GM21528 (cell line): ENCODE data around the gene GGCX.
A peak's percentile ranks its signal among the peaks of the same experiment; 100 is the strongest.
"Not testable (repeated sequence)": the region's sequence is repeated elsewhere in the genome, so short reads cannot be mapped to it uniquely, and the experiment has no call there.

ENCODE experiments used
- ATAC-seq: cut with Tn5 transposase; IDR thresholded peaks from one replicate; pipeline ENCODE4 v1.9.1; 2021; ENCODE audit warnings: mild to moderate bottlenecking, moderate library complexity; ENCODE audit not compliant: unreplicated experiment, low FRiP score

The GGCX gene

DNA sequence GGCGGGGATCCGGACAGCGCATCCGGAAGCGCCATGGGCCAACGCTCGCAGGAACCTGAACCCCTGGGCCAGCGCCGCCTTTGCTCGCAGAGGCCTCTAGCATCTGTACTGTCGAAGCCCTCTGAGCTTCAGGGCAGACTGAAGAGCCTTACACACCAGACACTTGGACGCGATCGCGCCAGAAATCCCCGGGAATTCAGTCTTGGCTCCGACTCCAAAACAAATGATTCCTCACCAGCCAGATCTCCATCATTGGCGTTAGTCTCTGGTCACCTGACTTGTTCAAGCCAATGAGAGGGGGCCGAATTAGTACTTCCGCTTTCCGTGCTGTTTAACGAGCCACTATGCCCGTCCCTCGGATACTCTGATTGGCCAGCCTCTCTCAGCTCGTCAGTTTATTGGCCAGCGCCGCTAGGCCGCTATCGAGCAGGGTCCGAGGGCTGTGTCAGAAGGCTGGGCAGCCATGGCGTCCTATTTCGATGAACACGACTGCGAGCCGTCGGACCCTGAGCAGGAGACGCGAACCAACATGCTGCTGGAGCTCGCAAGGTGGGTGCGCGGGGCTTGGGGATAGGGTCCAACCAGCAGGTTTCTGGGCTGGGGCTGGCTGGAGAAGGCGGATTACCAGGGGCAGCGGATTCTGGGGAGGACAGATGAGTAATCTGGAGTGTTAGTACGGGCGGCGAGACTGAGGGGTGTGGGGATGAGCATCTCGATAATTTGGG lies 34.2 kb upstream of the GGCX start, which contains the start of gene RNF181:
TSS of gene RNF181 (plus strand) at position 445 of the 725 bp plus-strand sequence. CDS start at position 464, 19 bp downstream.
- ATAC-seq = peak; percentile 97

DNA sequence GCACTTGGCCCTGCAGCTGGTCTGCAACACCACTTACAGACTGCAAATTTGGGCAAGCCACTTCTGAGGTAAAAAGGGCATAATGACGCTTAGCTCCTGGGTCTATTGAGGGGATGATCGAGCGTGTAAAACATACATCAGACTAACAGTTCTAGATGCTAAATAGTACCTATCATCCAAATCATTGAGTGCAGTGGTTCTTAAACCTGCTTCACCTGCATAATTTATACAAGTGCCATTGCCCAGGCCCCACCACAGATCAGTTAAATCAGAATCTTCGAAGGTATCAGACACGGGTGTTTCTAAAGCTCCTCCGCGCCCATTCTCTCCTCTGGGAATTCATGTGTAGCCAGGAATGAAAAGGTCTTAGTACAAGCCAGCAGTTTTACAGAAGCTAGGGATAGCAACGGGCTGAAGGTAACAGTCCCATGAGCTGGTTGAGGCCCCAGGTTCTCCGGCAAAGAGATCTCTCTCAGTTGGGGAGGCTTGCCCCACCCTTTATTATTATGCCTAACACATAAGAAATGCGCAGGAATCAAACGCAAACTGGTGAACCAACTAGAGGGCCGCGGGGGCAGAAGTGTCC lies 33.5 kb upstream of the GGCX start:
- no peak for ATAC-seq

DNA sequence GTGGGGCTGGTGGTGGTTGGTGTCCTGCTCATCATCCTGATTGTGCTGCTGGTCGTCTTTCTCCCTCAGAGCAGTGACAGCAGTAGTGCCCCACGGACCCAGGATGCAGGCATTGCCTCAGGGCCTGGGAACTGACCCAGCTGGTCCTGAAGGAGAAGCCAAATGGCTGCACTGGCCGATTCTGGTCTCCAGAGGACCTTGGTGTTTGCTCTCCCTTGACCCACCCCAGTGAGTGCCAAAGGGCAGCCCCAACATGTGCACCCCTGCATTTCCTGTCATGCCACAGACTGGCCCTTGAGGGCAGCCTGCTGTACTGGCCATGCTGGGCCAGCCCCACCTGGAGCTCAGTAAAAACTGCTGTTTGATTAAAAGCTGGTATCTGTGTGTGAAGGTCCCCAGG lies 31.7 kb upstream of the GGCX start:
- ATAC-seq = no peak

DNA sequence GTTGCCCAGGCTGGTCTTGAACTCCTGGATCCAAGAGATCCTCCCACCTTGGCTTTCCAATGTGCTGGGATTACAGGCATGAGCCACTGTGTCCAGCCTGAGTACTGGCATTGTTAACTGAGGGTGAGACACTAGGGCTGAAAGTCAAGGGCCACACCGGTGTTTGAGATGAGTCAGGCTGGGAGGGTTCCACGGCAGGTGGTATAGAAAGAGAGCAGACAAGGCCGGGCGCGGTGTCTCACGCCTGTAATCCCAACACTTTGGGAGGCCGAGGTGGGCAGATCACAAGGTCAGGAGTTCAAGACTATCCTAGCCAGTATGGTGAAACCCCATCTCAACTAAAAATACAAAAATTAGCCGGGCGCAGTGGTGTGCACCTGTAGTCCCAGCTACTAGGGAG lies 31.0 kb upstream of the GGCX start:
- ATAC-seq = not testable (repeated sequence)

DNA sequence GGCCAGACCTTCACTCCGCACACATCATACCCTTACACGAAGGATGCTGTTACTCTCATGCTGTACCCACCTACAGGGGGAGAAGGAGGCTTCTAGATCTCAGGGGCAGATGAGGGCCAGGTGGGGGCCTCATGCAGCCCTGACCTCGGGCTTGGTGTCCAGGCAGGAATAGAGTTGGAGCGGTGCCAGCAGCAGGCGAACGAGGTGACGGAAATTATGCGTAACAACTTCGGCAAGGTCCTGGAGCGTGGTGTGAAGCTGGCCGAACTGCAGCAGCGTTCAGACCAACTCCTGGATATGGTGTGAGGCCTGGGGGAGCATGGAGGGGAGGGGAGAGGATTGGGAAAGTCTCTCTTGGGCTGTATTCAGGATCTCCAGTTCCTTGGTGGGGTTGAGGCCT lies 30.3 kb upstream of the GGCX start:
- ATAC-seq = no peak

DNA sequence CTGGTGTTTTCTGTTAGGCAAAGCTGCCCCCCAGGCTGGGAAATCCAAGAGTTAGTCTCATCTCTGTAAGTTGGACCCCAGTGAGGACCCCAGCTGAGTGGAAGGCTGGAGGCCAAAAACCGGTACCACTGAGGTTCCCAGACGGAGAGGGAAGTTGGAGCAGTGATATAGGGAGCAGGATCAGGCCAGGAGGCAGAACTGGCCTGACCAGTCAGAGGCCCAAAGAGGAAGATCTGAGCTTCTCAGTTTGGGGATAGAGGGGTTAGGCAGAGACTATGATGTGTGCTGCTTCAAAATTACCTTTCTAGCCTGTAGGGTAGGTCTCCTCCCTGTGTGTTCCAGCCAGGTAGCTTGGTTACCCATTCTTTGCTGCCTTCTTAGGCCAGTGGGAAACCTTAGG lies 29.7 kb upstream of the GGCX start:
- ATAC-seq = no peak

DNA sequence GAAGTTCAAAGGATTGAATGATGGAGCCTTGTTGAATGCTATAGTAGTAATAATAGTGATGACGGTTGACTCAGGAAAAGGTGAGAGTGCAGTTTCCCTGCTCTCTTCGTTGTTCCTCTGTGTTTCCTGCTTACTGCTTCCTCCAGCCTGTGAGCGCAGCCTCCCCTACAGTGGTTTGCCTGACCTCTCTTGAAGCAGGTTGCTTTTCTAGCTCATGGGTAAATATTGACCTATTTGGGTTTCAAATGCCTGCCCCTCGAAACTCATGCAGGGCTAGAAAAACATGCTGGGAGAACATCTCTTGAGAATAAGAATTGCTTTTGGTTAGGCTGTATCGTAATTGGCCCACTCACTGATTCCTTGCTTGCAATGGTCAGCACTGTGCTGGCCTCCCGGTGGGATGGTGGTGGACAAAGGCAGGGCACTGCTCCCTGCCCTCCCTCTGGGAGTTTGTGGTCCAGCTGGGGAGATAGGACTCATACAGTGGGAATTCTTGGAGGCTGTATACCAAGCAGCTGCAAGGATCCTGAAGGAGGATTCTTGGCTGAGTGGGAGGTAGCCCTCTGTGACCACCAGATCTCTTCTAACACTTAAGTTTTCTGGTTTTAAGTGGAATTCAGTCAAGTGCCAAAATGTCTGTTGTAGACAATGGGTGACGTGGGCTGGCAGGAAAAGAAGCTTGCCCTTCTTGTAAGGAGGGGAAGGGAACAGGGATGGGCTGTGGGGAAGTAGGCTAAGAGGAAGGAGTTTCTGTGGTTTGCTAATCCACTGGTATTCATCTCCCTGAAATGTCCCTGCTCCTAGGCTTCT lies 28.9 kb upstream of the GGCX start:
- ATAC-seq = no peak

DNA sequence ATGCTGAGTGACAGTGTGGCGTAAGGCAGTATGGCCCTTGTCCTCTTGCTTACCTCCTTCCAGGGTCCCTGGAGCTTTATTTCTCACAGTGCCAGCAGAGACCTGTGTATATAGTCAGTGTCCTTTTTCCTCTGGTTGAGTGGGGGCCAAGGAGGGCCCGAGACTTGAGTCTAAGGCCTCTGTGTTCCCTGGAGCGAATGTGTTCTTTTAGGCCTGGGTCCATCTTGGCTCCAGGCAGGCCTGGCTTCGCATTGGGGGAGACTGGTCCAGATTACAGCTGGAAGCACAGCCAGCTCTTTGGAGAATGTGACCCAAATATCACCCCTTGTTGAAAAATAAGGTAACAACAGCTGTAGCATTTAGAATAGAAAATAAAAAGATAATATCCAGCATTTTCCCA lies 27.9 kb upstream of the GGCX start:
- no peak for ATAC-seq

DNA sequence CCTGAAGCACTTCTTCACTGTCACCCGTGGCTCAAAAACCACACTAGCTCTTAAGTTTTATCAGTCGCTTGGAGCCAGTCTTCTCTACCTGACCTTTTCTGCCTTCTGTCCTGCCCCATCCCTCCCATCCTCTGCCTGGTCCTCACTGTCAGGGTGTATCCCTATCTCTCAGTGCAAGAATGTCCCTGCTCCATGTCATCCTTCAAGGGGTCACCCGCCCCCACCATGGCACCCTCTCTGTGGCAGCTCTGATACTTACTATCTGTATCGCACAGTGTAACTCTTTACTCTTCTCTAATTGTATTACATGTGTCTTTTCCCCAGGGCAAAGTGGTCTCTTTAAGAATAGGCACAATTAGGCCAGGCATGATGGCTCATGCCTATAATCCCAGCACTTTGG lies 27.4 kb upstream of the GGCX start:
- no peak for ATAC-seq

DNA sequence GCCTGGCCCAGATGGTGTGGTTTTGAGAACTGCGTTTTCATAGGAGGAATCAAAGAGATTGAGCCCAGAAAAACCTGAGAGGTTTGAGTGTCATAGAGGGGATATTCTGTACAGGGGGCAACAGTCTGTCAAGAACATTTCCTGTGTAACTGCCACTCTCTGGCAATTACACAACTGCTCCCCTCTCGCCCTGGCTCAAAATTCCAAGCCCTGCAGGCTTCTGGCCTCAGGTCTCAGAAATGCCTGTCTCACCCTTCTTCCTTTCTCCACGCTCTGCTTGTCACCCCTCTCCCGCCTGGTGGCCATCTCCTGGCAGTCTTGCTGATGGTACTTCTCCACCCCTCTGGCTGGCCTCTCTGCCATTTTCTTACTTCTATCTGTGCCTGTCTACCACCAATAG lies 26.9 kb upstream of the GGCX start:
- no peak for ATAC-seq

DNA sequence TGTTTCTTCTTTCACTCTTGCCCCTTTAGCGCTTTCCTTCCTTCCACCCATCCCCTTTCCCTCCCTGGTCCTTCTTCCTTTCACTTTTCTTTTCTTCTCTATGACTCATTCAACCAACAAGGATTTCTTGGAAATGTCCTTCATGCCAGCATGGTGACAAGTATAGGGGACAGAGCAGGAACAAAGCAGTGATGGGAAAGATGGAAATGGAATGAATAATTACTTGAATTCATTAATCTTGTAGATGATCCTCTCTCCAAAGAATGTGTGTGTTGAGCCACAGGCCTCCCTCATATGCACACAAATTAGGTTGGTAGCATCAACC lies 24.4 kb upstream of the GGCX start:
- no peak for ATAC-seq

DNA sequence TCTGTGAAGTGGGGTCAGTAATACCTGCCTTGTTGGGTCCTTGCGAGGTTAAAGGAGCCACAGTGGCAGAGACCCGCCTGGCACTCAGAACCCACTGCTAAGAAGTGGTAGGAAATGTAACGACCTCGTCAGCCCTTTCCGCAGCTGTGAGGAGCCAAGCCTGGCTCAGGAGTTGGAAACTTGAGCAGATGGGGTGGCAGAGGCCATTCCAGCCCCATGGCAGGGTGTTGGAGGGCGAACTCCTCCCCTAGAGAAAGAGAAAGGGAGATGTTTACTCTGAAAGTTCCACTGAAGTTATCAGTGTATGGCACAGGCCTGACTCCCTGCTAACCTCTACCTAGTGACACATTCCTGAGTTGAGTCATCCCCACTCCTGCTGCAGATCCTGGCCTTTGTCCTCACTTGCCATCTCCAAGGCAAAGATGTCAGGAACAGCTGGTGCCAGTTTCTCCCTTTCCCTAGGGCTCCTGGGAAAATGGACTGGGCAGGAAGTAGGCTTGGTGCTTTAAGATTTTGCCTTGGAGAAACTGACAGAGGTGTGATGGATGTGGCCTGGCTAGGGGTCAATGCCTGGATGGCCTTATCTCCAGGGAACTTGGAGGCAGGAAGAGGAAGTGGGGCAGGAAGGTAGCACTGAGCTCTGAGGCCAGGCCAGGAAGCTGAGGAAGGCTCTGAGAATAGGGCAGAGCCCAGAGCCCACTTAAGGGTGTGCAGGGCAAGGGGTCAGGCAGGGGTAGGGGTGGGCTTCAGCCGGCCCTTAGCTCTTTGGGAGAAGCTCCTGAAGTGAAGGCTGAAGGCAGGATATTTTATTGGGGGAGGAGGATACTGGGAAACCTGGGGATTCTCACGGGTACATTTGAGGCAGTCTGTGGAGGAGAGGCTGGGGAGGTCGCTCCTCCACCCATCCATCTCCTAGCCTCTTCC lies 23.8 kb upstream of the GGCX start:
- ATAC-seq = no peak

DNA sequence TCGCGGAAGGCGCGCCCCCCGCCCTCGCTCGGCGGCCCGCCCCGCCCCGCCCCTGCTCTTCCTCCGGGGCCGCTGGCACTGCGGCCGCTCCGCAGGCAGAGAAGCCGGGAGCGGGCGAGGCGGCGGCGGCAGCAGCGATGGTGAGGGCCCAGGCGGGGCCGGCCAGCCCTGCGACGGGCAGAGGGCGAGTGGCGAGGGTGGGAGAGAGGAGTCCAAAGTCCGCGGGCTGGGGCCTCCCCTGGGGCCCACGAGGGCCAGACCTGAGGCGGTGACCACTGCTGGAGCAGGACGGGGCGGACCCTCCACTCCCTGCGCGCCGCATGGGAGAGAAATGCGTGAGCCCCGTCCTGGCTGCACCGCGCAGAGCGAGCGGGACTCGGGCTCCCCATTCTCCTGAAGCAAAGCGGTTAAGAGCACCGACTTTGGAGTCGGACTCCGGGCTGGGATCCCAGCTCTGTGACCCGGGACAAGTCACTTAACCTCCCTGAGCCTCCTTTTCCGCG lies 23.1 kb upstream of the GGCX start, which contains the start of gene VAMP5:
TSS of gene VAMP5 (plus strand) at position 78 of the 503 bp plus-strand sequence. CDS start at position 138, 60 bp downstream.
- ATAC-seq = no peak

DNA sequence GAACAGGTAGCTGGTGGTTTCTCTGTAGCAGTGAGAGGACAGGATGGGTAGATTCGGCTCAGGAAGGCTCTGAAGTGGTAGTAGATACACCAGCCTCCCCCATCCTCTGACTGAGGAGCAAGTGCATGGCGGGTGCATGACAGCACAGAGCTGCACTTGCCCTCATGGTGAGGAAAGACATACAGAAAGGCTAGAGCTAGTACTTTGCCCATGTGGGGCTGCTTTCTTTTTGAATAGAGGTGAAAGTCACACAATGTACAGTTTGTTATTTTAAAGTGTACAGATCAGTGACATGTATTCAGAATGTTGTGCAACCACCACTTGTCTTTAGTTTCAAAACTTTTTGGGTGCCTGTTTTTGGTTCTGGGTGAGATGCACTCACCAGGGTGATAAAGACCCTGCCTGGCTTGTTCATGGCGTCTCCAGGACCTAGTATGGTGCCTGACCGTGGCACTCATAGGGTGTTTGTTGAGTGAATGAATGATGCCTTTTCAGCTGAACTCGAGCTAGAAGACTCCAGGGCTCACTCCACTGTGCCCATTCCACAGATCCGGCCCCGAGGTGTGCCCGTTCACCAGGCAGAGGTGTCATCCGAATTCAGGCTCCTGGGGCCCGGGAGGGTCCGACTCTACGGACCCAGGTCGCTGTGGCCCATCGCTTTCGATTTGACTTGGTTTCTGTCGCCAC lies 22.5 kb upstream of the GGCX start:
- ATAC-seq = no peak

DNA sequence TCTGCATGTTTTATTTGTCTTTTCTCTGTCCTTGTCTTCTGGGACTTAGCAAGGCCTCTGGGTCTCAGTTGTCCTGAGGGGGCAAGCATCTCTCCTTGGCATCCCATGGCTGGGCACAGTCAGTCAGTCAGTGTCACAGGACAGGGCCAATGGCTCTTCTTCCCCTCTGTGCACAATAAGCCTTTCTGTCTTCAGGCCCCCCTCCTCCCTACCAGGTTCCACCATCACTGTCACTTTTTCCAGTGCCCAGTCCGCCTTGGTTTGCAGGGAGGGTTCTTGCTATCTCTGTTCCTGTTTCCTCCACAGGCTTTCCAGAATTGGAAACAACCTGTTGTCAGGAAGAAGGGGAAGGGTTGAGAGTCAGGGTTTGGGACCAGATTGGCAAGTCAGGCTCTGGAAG lies 21.2 kb upstream of the GGCX start:
- ATAC-seq = no peak

DNA sequence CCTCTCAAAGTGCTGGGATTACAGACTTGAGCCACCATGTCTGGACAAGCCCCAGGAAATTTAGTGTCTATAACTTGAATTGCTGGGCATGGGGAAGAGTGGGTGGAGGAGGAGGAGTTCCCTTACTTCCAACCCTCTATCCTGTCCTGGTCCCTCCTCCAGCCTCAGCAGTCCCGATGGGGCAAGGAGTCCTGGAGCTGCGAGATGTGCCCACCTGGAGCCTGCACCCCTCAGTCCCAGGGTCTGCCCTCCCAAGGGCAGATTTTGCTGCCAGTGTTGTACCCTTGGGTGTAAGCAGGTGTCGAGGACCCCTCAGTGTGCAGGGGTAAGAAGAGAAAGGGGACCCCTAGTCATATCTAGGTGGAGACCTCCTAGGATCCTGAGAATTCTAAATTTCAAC lies 18.9 kb upstream of the GGCX start:
- ATAC-seq = no peak

DNA sequence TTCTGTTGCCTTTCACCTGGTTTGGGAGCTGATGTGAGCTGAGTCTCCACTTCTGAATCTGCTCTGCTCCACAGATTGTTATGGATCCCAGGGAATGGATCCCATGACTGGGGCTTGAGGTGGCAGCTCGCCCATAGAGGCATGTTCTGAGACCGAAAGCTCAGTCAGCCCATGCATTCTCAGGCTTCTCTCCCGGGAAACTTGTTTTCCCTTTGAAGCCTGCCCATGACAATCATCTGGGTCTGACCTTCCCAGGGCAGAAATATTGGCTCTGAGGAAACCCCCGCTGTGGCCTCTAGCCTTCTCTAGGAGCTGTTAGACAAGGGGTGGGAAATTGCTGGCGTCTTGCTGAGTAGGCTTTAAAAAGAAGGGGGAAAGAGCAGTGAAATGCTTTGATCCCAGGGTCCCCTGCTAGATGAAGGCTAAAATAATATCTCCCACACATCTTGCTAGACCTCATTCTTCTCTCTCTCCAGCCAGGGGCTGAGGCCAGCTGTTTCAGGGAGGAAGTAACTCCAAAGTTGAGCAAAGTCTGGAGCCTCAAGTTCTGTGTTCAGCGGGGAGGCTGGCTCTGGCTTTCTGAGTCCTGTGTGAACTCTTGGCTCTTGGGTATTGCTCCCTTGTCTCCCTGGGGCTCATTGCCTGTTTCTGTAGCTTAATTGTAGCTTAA lies 18.1 kb upstream of the GGCX start:
- ATAC-seq = no peak

DNA sequence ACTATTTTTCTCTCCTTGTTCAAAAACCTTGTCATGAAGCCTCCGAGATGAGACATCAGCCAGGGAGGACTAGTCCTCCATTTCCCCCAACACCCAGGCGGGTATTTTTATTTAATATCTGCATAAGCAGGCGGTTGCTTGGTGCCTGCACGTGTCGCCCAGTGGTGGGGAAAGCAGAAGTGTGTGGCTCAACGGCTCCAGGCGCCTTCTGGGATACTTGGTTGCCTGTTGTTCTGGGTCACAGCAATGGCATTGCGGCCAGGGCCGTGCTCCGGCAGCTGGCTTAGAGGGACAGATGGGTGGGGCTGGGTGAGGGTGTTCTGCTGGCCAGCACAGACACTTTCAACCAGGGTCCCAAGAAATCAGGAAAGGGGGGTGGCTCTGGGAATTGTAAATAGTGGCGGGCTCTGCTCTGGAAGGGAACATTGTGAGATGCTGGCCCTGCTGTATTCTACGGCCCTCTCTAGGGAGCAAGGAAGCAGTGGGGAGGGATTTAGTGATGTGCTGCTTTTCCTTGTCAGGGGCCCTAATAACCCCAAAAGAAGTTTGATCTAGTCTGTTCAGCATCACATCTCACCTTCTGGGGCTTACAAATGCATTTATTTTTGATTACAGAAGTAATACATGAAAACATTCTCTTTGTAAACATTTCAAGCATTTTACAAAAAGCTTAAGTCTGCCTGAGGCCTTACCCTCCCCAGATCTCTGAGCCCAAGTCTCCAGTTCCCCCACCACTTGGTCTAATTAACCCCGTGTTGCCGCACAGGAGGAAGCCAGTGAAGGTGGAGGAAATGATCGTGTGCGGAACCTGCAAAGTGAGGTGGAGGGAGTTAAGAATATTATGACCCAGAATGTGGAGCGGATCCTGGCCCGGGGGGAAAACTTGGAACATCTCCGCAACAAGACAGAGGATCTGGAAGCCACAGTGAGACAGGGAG lies 17.2 kb upstream of the GGCX start:
- ATAC-seq = no peak
